Kidney glomerular epithelial cell (primary cell): Measurements from ENCODE around the gene FHOD3.
"Not testable (repeated sequence)": the region's sequence is repeated elsewhere in the genome, so short reads cannot be mapped to it uniquely, and the experiment has no call there.

ENCODE experiments used
- DNase-seq: peaks from one replicate; lab custom pipeline; 2025; lab: John Stamatoyannopoulos, UW

Gene FHOD3

DNA sequence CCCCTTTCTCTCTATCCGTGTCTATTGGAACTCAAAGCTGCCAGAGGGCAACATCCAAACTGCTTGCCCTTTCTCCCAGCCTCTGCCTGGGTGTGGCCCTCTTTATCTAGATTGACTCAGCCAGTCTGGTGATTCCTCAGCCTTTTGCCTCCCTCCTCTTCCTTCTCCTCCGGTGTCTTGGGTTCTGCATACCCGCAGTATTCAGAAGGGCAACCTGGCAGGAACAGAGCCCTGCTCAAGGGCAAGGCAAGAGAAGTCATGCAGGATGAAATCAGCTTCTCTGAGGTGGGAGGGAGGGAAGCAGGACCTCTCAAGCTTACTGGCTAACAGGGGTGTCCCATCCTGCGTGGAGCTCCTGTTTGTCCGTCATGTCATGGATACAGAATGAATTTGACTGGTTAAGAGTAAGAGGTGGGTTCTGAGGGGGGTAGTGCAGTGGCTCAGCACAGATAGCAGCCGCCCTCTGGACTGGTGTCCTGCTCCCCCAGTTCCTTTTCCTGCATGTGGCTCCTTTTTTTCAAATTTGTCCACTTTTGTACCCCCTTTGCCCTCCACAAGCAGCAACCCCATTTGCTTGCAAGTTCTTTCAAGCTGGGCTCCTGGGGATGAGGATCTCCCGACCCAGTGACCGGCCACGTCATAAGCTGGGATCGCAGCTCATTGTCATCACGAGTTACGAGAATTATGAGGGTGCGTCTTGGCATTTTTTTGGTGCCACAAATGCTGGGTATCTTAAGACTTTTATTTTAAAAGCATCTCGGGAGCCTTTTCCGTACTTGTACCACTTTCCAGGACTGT is 154.1 kb downstream of the FHOD3 start:
- no peak for DNase-seq

- no peak for DNase-seq
These were observed 156.7 kb downstream of the FHOD3 start for GRCh38 chr18:36454245-36454644.

DNA sequence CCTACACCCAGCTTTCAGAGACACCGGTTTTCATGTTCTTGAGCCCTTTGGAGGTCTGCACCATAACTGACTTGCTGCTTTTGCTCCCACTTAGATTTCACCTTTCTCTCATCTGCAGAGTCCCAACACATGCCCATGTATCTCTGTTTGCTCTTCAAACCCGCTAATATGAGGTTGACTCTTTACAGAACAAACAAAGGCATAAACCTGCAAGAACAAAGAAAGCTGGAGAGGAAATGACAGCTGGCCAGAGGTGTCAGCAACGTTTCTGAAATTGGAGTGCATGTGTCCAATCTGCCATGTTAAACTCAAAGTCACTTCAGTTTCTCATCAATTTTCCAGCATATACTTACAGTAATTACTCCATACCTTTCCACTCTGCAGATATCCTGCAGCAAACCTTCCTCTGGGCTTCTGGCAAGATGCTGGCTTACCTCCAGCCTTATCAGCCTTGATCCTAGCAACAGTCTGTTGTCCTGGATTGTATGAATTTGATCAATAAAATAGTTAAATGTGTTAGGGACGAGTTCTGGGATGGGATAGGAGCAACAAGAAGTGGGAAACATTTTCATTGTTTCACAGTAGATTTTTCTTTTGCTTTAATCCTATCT is 157.4 kb downstream of the FHOD3 start:
- DNase-seq: no peak

- DNase-seq: no peak
These were observed 158.4 kb downstream of the FHOD3 start for GRCh38 chr18:36455931-36456330.

DNA sequence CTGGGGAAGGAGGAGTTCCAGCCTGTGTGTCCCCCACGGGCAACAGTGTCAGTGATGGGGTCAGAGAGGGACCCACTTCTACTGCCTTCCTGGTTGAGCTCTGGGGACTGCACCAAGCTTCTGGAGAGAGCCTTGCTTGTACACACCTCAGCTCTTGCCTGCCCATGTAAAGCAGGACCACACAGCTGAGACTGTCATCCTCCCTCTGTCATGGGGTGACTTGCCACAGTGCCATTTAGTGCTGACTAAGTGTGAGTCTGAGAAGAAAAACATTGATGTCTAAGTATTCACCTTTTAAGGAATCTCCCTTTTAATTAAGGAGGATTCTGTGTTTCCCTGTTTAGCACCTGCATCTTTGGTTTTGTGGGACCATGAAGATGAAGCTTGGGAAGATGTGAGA is 159.1 kb downstream of the FHOD3 start:
- DNase-seq: no peak

DNA sequence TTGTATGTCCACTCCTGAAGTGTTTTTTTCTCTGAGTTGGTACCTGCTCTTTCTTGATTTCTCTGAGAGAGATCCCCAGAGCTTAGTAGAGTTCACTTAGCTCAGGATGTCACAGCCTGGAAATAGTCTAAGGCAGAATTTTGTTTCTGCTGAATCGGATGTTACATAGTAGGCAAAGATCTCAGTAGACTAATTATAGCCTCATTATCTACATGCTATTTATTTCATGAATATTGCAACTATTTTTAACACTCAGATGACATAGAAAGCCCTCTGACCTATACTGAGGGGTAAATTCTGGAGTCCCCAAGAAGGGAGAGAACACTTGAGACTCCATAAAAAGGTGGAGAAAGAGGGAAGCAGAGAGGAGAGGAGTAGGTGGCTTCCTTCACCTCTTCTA is 160.2 kb downstream of the FHOD3 start:
- no peak for DNase-seq

DNA sequence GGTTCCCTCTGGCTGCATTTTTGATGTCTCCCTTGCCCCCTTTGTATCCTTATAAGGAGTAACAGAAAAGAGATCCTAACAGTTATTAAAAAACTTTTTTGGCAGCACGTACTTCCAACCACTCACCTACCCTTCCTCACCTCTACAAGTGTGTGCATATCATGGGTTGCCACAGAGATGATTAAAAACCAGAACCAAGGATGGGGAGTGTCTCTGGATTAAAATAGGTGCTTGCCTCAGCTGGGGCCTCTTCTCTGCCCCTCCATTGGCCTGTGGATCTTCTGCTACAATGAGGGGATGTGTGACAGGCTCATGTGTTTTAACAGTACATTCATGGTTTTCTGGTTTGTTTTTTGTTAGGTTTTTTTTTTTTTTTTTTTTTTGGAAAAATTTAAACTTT is 160.8 kb downstream of the FHOD3 start:
- no peak for DNase-seq

DNA sequence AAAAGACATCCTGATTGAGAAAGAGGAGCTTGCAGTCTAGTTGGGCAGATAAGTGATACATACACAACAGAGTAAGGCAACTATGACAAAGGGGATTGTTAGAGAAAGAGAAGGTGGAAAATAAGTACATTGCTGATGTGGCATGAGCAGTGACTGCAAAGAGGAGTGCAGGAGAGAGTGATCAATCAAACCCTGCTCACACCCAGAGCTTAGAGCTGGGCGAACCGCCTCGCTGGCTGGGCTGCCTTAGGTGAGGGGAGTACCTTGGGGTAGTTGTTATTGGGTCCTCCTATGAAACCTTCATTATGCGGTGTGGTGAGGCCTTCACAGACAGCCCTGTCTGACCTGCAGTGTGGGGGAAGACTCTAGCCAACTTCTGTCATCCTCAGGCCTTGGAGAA is 161.7 kb downstream of the FHOD3 start:
- no peak for DNase-seq

DNA sequence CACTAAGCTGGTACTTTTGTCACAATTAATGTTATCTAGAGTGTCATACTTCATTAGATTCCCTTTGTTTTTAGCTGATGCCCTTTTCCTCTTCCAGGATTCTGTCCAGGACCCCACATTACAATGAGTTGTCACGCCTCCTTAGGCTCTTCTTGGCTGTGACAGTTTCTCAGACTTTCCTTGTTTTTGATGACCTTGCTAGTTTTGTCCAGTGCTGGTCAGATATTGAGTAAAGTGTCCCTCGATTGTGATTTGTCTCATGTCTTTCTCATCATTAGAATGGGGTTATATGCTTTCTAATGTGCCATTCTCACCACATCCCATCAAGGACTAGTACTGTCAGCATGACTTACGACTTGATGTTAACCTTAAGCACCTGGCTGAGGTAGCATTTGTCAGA is 162.3 kb downstream of the FHOD3 start:
- DNase-seq: no peak

DNA sequence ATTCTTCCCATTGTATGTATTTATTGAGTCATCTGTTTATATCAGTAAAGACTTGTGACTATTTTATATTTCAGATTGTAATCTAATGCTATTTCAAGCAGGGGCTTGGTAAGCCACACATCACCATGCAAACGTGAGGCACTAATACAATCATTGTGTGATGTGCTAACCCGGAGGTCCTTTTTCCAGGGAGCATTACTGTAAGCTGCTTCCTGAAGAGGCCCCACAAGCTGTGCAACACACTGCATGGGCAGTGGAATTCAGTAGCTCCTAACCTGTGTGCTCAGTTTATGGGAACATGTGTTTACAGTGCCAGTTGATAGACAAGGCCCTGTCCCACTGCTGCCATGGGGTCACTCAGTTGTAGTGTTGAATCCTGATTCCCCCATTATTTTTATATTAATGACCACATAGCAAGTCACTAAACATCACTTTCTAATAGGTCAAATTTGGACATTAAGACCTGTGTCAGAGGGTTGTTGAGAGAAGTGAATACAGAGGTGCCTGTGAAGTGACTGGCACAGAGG is 162.9 kb downstream of the FHOD3 start:
- DNase-seq: no peak

DNA sequence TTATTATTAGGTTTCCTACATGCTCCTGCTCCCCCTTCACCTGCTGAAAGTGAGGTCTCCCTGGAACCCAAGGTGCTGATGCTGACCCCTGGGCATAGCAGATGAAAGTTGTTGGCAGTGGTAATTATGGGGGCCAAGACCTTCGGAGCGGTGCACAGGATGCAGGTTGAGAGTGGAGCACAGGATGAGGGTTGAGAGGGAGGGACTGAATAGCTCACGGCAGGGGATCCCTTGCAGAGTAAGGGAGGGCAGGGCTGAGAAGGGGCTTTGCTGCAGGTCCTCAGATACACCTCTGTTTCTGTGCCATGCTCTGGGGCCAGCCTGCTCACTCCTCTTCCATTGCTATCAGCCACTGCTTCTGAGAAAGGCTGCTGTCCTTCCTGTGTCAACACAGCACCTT is 163.3 kb downstream of the FHOD3 start:
- no peak for DNase-seq

DNA sequence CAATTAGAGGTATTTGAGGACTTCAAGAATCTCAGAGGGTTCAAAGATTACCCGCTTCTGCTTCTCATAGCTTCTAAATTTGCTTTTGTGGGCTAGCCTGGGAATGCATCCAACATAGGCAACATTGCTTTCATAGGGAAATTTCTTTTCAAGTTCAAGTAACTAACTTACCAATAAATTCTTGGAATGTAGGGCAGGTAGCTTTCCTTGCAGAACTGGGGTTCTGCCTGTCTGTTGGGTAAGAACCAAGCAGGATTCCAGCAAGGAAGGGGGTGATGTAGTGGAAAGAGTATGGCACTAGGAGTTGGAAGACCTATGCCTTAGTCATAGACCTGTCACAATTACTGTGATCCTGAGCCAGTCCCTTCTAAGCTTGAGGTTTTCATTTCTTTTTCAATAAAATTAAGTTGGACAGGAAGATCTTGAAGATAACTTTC is 164.1 kb downstream of the FHOD3 start:
- DNase-seq: peak; percentile 16

DNA sequence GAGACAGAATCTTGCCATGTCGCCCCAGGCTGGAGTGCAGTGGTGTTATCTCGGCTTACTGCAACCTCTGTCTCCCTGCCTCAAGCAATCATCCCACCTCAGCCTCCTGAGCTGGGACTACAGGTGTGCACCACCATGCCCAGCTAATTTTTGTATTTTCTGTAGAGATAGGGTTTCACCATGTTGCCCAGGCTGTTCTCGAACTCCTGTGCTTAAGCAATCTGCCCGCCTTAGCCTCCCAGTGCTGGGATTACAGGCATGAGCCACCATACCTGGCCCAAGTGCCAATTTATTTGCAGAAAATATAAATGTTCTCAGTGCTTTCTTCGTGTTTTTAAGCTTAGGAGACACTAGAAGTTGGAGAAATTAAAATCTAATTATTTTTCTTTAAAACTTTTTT is 166.0 kb downstream of the FHOD3 start:
- not testable (repeated sequence) for DNase-seq

DNA sequence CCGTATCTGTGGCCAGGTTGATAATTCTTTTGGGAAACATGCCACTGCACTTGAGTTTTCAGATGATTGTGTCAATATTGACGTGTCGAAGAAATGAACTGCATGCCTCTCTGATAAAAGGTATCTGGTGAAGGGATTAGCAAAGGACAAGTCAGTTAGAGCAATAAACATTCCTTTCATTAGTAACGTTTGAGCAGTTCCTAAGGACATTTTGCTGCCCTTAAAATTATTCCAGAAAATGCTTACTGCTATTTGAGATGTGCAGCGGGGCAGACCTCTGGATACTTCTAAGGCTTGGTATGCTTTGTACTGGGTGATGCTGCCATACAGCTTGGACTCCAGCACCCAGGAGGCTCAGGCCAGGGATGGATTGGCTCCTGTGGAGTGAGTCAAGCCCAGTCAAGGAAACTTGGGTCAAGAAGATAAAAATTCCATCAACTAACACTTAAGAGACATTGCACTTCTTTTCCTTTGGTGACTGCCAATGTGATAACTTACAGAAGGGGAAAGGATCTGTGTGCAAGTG is 166.7 kb downstream of the FHOD3 start:
- no peak for DNase-seq

GRCh38 chr18:36465276-36465675 is 167.8 kb downstream of the FHOD3 start:
- DNase-seq: no peak

- DNase-seq: no peak
These were observed 168.5 kb downstream of the FHOD3 start for GRCh38 chr18:36465970-36466369.

GRCh38 chr18:36467614-36468013 is 170.1 kb downstream of the FHOD3 start:
- DNase-seq: no peak

DNA sequence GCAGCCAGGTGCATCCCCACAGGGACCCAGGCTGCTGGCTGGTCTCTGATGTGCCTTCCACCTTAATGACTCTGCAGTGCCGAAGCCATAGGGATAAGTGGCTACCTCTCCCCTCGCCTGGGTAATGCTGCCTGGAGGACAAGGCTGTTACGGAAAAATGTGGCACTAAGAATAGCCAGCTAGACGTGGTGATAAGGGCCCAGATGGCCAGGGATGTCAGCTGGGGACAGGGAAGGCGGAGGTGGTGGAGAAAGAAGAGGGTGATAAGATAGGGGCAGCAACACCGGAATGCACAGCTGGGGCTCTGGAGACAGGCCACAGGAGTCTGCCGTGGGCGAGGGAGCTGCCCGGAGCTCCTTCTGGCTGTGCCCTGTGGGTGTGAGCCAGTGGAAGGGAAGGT is 170.6 kb downstream of the FHOD3 start:
- DNase-seq: no peak

- DNase-seq: no peak
These were observed 171.9 kb downstream of the FHOD3 start for GRCh38 chr18:36469461-36469860.

DNA sequence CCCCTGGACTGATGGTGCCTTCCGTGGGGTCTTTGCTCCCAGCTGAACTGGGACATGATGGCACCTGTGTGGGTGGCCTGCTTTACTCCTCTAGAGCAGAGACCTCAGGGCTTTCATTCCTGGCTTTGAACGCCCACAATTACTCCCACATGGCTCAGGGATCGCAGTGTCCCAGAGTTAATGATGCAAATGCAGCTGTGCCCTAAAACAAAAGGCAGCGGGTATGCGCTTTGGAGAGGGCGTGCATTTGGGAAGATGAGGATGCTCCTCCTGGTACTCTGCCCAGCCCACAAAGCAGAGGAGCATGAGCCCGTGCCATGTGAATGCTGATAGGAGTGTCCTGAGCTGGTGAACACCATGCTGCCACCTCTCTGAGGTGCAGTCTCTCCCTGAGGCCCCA is 173.4 kb downstream of the FHOD3 start:
- no peak for DNase-seq

GRCh38 chr18:36471393-36471792 is 173.9 kb downstream of the FHOD3 start:
- no peak for DNase-seq

GRCh38 chr18:36476433-36476832 is 178.9 kb downstream of the FHOD3 start:
- no peak for DNase-seq

GRCh38 chr18:36477776-36478175 is 180.3 kb downstream of the FHOD3 start:
- DNase-seq: no peak
